H9 (cell line): ENCODE data around the gene TREML2. TPM values are rescaled to one million over a fixed set of nuclear protein-coding genes. Genes with fewer than 3 reads are reported as not detected.

ENCODE experiments used
- DNase-seq: peaks from one replicate; pipeline ENCODE4 v3.0.0-alpha.2; 2017
- H2AFZ ChIP-seq: one replicate; pipeline ENCODE4 v1.6.1; 2013; ENCODE audit warnings: mild to moderate bottlenecking, low read length, control low read depth, moderate library complexity
- H2AK5ac ChIP-seq: 2 replicates; pipeline ENCODE4 v1.6.1; 2013; ENCODE audit warnings: low read length, control low read depth, mixed read lengths; ENCODE audit not compliant: insufficient read length
- H2BK120ac ChIP-seq: one replicate; pipeline ENCODE4 v1.6.1; 2013; ENCODE audit warnings: low read depth, mild to moderate bottlenecking, low read length, control low read depth, inconsistent platforms; ENCODE audit not compliant: poor library complexity, severe bottlenecking
- H2BK12ac ChIP-seq: 2 replicates; pipeline ENCODE4 v1.6.1; 2013; ENCODE audit warnings: low read length, control low read depth, mixed read lengths, low read depth; ENCODE audit not compliant: insufficient read length
- H2BK15ac ChIP-seq: 2 replicates; pipeline ENCODE4 v1.6.1; 2013; ENCODE audit warnings: low read depth, low read length, control low read depth
- H2BK20ac ChIP-seq: one replicate; pipeline ENCODE4 v1.6.1; 2013; ENCODE audit warnings: low read depth, mild to moderate bottlenecking, low read length, control low read depth, inconsistent platforms; ENCODE audit not compliant: poor library complexity, severe bottlenecking
- H2BK5ac ChIP-seq: 2 replicates; pipeline ENCODE4 v1.6.1; 2013; ENCODE audit warnings: low read length, control low read depth, mixed read lengths; ENCODE audit not compliant: insufficient read length
- H3K14ac ChIP-seq: 2 replicates; pipeline ENCODE4 v1.6.1; 2013; ENCODE audit warnings: low read length, control low read depth; ENCODE audit not compliant: insufficient read depth
- H3K18ac ChIP-seq: 2 replicates; pipeline ENCODE4 v1.6.1; 2013; ENCODE audit warnings: low read depth, mild to moderate bottlenecking, mixed read lengths, low read length, control low read depth; ENCODE audit not compliant: insufficient read length
- H3K23ac ChIP-seq: 2 replicates; pipeline ENCODE4 v1.6.1; 2013; ENCODE audit warnings: low read length, control low read depth, mixed read lengths, low read depth; ENCODE audit not compliant: insufficient read length
- H3K23me2 ChIP-seq: 2 replicates; pipeline ENCODE4 v1.6.1; 2013; ENCODE audit warnings: low read depth, mild to moderate bottlenecking, mixed read lengths, low read length, control low read depth; ENCODE audit not compliant: insufficient read length, poor library complexity, severe bottlenecking
- H3K27ac ChIP-seq: 2 replicates; pipeline ENCODE4 v1.5.1; 2013; ENCODE audit warnings: low read length, control low read depth, mixed read lengths, low read depth; ENCODE audit not compliant: insufficient read length
- H3K27me3 ChIP-seq: 2 replicates; pipeline ENCODE4 v1.6.1; 2013; ENCODE audit warnings: low read length, control low read depth, inconsistent platforms; ENCODE audit not compliant: insufficient read depth
- H3K4ac ChIP-seq: 2 replicates; pipeline ENCODE4 v1.6.1; 2013; ENCODE audit warnings: low read depth, mild to moderate bottlenecking, control low read depth, inconsistent platforms, low read length, moderate library complexity
- H3K4me1 ChIP-seq: 2 replicates; pipeline ENCODE4 v1.6.1; 2013; ENCODE audit warnings: low read length, control low read depth, inconsistent platforms; ENCODE audit not compliant: insufficient read depth
- H3K4me2 ChIP-seq: 2 replicates; pipeline ENCODE4 v1.6.1; 2013; ENCODE audit warnings: low read length, control low read depth, mixed read lengths; ENCODE audit not compliant: insufficient read length, insufficient read depth
- H3K56ac ChIP-seq: 2 replicates; pipeline ENCODE4 v1.6.1; 2013; ENCODE audit warnings: low read depth, mild to moderate bottlenecking, mixed read lengths, low read length, control low read depth; ENCODE audit not compliant: insufficient read length
- H3K79me1 ChIP-seq: 2 replicates; pipeline ENCODE4 v1.6.1; 2013; ENCODE audit warnings: low read depth, mild to moderate bottlenecking, moderate library complexity, low read length, control low read depth, inconsistent platforms; ENCODE audit not compliant: insufficient read depth, poor library complexity, severe bottlenecking
- H3K79me2 ChIP-seq: 2 replicates; pipeline ENCODE4 v1.6.1; 2013; ENCODE audit warnings: low read length, control low read depth, inconsistent platforms; ENCODE audit not compliant: insufficient read depth
- H3K9ac ChIP-seq: 2 replicates; pipeline ENCODE4 v1.6.1; 2013; ENCODE audit warnings: low read length, control low read depth, mixed read lengths; ENCODE audit not compliant: insufficient read length; ENCODE audit errors: extremely low read depth
- H3K9me3 ChIP-seq: one replicate; pipeline ENCODE4 v1.6.1; 2013; ENCODE audit warnings: low read depth, low read length, inconsistent platforms; ENCODE audit not compliant: control insufficient read depth
- H3T11ph ChIP-seq: one replicate; pipeline ENCODE4 v1.6.1; 2013; ENCODE audit warnings: mild to moderate bottlenecking, low read length, control low read depth, inconsistent platforms
- H4K20me1 ChIP-seq: one replicate; pipeline ENCODE4 v1.6.1; 2013; ENCODE audit not compliant: control insufficient read depth, insufficient read length, insufficient read depth
- H4K5ac ChIP-seq: 2 replicates; pipeline ENCODE4 v1.6.1; 2013; ENCODE audit warnings: low read depth, mild to moderate bottlenecking, mixed read lengths, low read length, control low read depth; ENCODE audit not compliant: insufficient read length
- H4K8ac ChIP-seq: replicated peaks from 2 replicates; pipeline ENCODE4 v1.6.1; 2013; ENCODE audit warnings: low read length, control low read depth, mixed read lengths, low read depth; ENCODE audit not compliant: insufficient read length
- H4K91ac ChIP-seq: 2 replicates; pipeline ENCODE4 v1.6.1; 2013; ENCODE audit warnings: low read depth, mild to moderate bottlenecking, moderate library complexity, mixed read lengths, low read length, control low read depth; ENCODE audit not compliant: insufficient read length
- H3K27ac Mint-ChIP-seq, 3 experiments: 2 replicates in 2 of 3; 3 replicates in 1 of 3; pipeline ENCODE4 v1.8.0; 2020 to 2021; ENCODE audit warnings: mixed read lengths in 3 of 3, mild to moderate bottlenecking in 1 of 3, moderate library complexity in 1 of 3
- H3K27me3 Mint-ChIP-seq: 2 replicates; pipeline ENCODE4 v1.8.0; 2021; ENCODE audit warnings: low read depth, mild to moderate bottlenecking, moderate library complexity, mixed read lengths
- H3K36me3 Mint-ChIP-seq, 3 experiments: 2 replicates in 2 of 3; 3 replicates in 1 of 3; pipeline ENCODE4 v1.8.0; 2020 to 2021; ENCODE audit warnings: low read depth in 3 of 3, mixed read lengths in 3 of 3; ENCODE audit not compliant: insufficient read depth in 1 of 3
- H3K4me1 Mint-ChIP-seq, 2 experiments: 2 replicates each; pipeline ENCODE4 v1.8.0; 2020; ENCODE audit warnings: mixed read lengths in 2 of 2
- H3K4me3 Mint-ChIP-seq, 2 experiments: 2 replicates in 1 of 2; 3 replicates in 1 of 2; pipeline ENCODE4 v1.8.0; 2020 to 2021; ENCODE audit warnings: mild to moderate bottlenecking in 2 of 2, mixed read lengths in 2 of 2, moderate library complexity in 1 of 2
- H3K9me3 Mint-ChIP-seq, 2 experiments: 2 replicates in 1 of 2; 3 replicates in 1 of 2; pipeline ENCODE4 v1.8.0; 2020; ENCODE audit warnings: mild to moderate bottlenecking in 2 of 2, mixed read lengths in 2 of 2, moderate library complexity in 1 of 2
- CTCF ChIP-seq: fragments of 200-600 bp; sonication (generic); conservative IDR thresholded peaks from 3 replicates; pipeline ENCODE4 v1.8.0; 2021; ENCODE audit warnings: antibody characterized with exemption, mild to moderate bottlenecking
- WGBS: extraction: QIAGEN DNeasy Blood & Tissue Kit; methylation state at CpG from one replicate; pipeline ENCODE4 v1.1.7; 2013; ENCODE audit warnings: missing lambda C conversion rate, low lambda C conversion rate, mixed read lengths; ENCODE audit not compliant: insufficient read length; ENCODE audit errors: extremely low coverage; 5-methylcytosine and 5-hydroxymethylcytosine counted together
- total RNA-seq: library from RNA; stranded (reverse); gene quantifications from 2 replicates; pipeline ENCODE4 v1.2.1, GENCODE V29; 2021

TREML2 gene
- total RNA-seq, 1 experiment from 2014 or later: 0.07 TPM

GRCh38 chr6:41171908-41172307, 29.0 kb downstream of the TREML2 start:
- H3K79me2 ChIP-seq: no peaks in the 10 kb centered on the region
- no peak overlapping the region for H3K4ac ChIP-seq
- no peak overlapping the region for H2BK15ac ChIP-seq
- no peaks in the 10 kb centered on the region for H3K23me2 ChIP-seq
- H3K36me3 Mint-ChIP-seq: peaks cover 0 to 8% (median 2%) of the 10 kb centered on the region in 3 experiments; a peak in 3 of 7 replicates
- H3K27ac Mint-ChIP-seq: peak overlapping the region in 2 of 3 experiments; percentile 81 to 98; a peak in 5 of 7 replicates
- no peaks in the 10 kb centered on the region for H3K27me3 ChIP-seq
- no peak overlapping the region for H2AK5ac ChIP-seq
- no peak overlapping the region for H3K4me3 Mint-ChIP-seq
- H3K27me3 Mint-ChIP-seq: peaks cover 6% of the 10 kb centered on the region
- H3K9me3 Mint-ChIP-seq: peaks cover 6 to 9% of the 10 kb centered on the region in 2 experiments; a peak in 4 of 5 replicates
- H4K20me1 ChIP-seq: no peaks in the 10 kb centered on the region
- no peak overlapping the region for H4K8ac ChIP-seq
- H3K9me3 ChIP-seq: no peaks in the 10 kb centered on the region
- no peak overlapping the region for H3K56ac ChIP-seq
- H4K91ac ChIP-seq: no peak overlapping the region
- H2BK120ac ChIP-seq: no peak overlapping the region
- no peak overlapping the region for H3K23ac ChIP-seq
- WGBS: no CpG with 5 or more reads among the region's 3 CpGs
- H4K5ac ChIP-seq: no peak overlapping the region
- no peak; the same call in 2 of the 3 replicates for TF ChIP-seq CTCF
- no peak overlapping the region for H3T11ph ChIP-seq
- H3K79me1 ChIP-seq: no peaks in the 10 kb centered on the region
- H3K4me1 Mint-ChIP-seq: peaks cover 27 to 29% of the 10 kb centered on the region in 2 experiments
- H2AFZ ChIP-seq: no peak overlapping the region
- peak; percentile 47 for DNase-seq
- no peak overlapping the region for H2BK5ac ChIP-seq
- no peak overlapping the region for H3K18ac ChIP-seq
- no peak overlapping the region for H3K9ac ChIP-seq
- peaks cover 4% of the 10 kb centered on the region; the same call in 1 of the 2 replicates for H3K4me1 ChIP-seq
- H3K27ac ChIP-seq: no peak overlapping the region
- no peak overlapping the region for H2BK12ac ChIP-seq
- H2BK20ac ChIP-seq: no peak overlapping the region
- H3K4me2 ChIP-seq: no peak overlapping the region
- H3K14ac ChIP-seq: no peak overlapping the region
